Erythroblast (primary cell): ENCODE data around the gene FNDC3B.

Experiments used
- GATA1 ChIP-seq: IDR thresholded peaks from 2 replicates; pipeline ENCODE4 v1.6.1; 2011; ENCODE audit warnings: low read depth, mild to moderate bottlenecking, control low read depth, low read length, moderate library complexity
- POLR2A ChIP-seq: IDR thresholded peaks from 2 replicates; pipeline ENCODE4 v1.6.1; 2011; ENCODE audit warnings: mild to moderate bottlenecking, low read length

DNA sequence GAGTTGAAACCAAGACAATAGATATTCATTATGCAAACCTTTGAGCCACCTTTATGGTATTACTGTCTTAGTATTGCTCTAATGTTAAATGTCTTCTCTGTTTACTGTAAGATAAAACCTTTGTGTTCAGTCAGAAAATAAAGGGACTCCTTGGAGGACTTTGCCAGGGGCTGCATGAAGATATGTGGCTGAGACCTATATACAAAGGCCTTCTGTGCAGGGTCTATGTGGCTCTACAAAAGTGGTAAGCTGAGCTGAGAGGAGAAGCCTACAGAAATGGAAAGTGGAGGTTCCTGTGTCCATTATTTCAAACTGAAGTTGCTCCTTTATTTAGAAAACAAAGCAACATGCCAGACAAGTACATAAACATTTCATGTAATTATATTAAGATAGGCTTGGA lies 131.5 kb downstream of the FNDC3B start:
- TF ChIP-seq POLR2A = no peak
- TF ChIP-seq GATA1 = no peak
